Activated T-cell treated with anti-CD3 and anti-CD28 coated beads for 1 hour (primary cell): ENCODE results near the gene GHR.
"Not testable (repeated sequence)": the region's sequence is repeated elsewhere in the genome, so short reads cannot be mapped to it uniquely, and the experiment has no call there.

Experiments
- DNase-seq: peaks from one replicate; pipeline ENCODE4 v3.0.0-alpha.2; 2020; ENCODE audit warnings: low read depth

GHR gene

DNA sequence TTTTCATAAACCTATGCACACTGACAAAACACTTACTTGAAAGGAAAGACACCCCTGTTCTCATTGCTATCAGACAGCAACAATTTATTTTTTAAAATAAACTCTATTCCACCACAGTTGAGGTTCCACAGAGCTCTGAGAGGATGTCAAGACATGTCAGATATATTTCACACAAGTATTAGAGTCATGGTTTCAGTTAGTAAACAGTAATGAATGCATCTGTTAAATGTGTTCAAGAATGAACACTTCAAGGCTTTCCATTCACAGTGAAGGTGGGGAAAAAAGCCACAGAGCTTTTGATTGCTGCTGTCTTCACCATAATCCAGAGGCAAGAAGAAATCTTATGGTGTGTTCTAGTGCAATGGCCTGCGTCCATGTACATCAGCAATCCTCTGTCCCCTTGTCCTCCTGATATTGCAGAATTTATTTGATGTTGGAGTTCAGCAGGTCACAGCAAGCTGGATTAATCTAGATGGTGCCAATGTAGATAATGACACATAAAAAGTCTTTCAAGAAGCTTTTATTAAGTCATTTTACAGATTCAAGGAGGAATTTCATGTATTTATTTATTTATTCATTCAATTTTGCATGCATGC is 146.8 kb downstream of the GHR start:
- no peak for DNase-seq

DNA sequence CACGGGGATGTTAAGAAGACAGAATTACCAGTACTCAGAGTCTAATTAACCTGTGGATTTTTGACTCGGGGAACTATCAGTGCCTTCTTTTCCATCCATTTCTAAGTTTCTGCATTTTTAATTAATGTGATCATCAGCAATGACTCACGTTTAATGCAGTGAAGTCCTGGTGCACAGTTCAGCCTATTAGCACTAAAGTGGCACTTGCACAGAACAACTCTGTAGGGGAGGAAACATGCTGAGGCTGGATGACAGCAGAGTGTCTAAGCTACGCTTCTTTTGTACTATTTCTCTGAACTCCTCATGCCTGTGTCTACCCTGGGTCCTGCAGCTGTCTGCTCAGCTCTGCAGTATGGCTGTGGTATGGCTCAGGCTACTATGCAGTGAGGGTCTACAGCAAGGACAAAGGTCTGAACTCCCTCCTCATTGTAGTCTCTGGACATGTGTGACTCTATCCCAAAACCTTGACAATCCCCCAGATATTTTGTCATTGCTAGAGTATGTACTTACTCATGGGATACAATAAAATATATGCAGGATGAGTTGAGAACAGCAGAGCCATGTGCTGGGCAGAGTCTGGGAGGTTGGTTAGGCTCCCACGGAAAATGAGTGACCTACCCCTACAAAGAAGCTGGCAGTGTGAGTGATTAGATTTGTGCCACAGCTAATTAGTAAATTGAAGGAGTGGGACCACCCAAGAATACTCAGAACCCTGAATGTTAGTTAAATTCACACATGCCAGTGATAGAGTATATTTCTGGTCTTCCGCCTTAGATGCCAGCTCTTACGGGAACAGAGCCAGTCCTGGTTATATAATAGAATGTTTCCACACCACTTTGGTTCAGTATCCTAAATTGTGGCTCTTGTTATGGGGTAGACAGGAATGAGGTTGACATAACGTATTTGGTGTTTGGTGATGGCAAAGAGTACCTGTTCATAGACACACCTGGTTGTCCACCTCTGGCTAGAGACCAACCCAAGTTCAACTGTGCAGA is 148.0 kb downstream of the GHR start:
- no peak for DNase-seq

- DNase-seq: no peak
Measured at GRCh38 chr5:42572313-42572712, 149.1 kb downstream of the GHR start.

- no peak for DNase-seq
Measured at GRCh38 chr5:42573386-42573785, 150.1 kb downstream of the GHR start.

DNA sequence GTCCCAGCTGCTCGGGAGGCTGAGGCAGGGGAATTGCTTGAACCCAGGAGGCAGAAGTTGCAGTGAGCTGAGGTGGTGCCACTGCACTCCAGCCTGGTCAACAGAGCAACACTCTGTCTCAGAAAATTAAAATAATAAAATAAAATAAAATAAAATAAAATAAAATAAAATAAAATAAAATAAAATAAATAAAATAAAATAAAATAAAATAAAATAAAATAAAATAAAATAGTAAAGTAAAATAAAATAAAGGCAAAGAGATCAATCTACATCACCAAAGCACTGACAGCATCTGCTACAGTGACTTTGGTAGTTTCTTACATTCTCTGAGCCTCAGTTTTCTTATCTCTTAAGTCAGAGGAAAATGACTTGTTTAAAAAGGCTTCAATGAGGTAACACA is 152.7 kb downstream of the GHR start:
- not testable (repeated sequence) for DNase-seq

- DNase-seq: not testable (repeated sequence)
Measured at GRCh38 chr5:42578901-42579300, 155.7 kb downstream of the GHR start.

DNA sequence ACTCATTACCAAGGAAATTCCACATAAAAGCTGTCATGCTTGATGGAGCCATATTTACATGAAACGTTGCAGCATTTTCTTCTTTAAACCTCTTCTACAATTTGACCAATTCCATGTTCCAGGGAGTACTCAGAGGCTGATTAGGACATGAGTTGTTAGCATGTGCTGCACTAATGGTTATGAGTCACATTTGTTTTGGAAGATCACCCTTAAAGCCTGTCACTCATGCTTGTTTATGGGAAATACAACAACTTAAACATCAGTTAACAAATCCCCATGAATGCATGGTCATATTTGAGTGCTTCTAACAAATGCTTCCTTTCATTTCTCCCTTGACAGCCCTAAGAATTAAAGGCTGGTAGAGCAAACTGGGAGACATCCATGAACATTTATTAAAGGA is 156.1 kb downstream of the GHR start:
- no peak for DNase-seq

DNA sequence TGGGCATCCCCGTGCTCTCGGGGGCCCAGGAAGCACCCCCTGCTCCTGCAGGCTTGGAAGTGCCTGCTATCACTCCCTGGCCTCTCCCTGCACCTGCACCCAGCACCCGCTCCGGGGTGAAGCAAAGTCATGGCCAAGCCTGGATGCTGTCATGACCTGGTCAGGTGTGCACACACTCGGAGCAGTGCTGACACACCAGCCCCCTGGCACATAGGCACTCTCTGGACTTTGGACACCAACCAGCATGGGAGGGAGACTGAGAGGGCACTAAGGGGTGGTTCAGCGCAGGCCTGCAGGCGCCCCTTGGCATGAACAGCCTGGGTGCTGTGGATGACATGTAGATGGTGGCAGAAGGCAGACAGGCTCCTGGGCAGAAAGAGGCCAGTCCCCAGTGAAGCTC is 158.6 kb downstream of the GHR start:
- no peak for DNase-seq

DNA sequence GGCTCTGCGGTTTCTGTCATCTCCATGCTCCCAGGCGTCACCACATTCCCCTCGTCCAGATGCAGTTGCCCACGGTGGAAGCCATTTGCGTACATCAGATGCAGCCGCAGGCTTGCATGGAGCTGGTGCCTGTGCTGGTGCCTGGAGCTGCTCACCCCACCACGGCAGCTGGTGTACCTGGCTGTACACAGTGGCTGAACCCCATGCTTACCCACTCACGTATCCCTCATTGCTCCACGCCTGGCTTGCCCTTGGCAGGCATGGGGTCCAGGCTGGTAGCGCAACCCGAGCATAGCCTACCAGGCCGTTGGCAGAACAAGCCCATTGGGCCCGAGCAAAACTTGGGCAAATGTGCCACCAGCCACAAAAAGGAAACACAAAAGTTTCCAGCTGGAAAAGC is 159.5 kb downstream of the GHR start:
- DNase-seq: no peak

- no peak for DNase-seq
Measured at GRCh38 chr5:42583322-42583721, 160.1 kb downstream of the GHR start.

DNA sequence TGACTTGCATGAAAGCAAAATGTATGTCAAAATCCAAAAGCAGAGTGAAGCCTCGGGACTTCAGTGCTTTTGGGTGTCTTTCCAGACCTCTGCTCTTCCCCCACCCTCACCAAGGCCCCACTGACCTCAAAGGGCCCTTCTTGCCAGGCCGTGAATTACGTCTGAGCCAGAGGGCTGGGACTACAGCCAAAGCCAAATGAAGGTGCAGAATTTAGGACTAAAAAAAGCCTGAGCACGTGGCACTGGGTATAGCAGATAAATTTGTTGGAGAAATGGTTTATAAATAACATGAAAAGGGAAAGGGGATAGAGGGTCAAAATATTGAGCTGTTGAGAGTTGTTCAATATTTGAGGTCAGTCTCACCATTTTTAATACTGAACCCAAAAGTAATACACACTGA is 163.4 kb downstream of the GHR start:
- DNase-seq: no peak

GRCh38 chr5:42587096-42587723 is 164.0 kb downstream of the GHR start:
- no peak for DNase-seq

- DNase-seq: no peak
Measured at GRCh38 chr5:42590566-42590965, 167.3 kb downstream of the GHR start.

- DNase-seq: no peak
Measured at GRCh38 chr5:42591015-42591414, 167.8 kb downstream of the GHR start.

- no peak for DNase-seq
Measured at GRCh38 chr5:42592401-42593140, 169.3 kb downstream of the GHR start.

DNA sequence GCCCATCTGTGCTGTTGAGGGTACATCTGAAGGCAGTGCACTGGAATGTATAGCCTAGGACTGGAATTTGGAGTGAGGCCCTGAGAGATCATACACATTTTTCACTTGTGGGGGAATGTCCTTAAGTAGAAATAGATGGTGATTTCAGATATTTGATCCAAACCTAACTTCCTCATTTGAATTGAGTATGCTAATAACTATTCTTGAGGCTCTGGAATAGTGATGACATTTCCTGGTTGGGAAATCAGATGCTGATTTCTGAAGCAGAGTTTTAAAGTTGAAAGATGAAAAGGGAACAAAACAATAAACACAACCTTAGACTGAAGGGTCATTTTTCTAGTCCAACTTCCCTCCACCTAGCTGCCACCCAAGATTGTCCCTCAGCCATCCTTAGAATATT is 170.4 kb downstream of the GHR start:
- no peak for DNase-seq

GRCh38 chr5:42595597-42595996 is 172.4 kb downstream of the GHR start:
- no peak for DNase-seq

GRCh38 chr5:42596817-42597216 is 173.6 kb downstream of the GHR start:
- DNase-seq: no peak

GRCh38 chr5:42597318-42597937 is 174.2 kb downstream of the GHR start:
- DNase-seq: no peak

DNA sequence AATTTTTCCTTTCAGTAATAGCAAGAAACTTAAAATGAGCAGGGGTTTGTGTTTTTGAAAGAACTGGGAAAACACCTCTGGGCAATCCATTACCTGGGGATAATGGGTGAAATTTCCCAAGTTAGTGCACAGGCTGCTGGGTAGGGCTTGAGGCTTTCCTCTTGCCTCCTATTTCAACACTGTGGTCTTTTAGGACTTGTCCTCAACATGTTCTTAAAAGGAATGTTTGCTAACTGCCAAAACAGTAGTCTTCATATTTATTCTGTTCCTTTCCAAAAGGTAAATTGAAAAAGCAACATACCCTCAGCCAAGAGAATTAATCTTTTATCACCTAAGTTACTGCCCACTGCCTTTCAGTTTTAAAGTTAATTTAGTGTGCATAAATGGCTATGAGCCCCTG is 175.1 kb downstream of the GHR start:
- DNase-seq: no peak

DNA sequence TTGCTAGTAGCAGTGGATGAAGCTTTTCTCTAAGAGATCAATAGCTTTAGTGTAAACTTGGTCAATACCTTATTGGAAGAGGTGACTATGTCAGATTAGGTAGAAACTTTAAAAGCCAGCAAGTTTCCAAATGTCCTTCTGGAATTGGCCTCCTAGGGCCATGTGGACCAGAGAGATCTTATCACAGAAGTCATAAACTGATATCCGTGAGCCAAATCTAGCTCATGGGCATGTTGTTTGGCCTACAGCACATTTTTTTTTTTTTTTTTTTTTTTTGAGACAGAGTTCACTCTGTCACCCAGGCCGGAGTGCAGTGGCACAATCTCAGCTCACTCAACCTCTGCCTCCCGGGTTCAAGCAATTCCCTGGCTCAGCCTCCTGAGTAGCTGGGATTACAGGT is 175.9 kb downstream of the GHR start:
- no peak for DNase-seq

GRCh38 chr5:42600441-42600840 is 177.2 kb downstream of the GHR start:
- no peak for DNase-seq
